Activated CD4-positive, alpha-beta T cell treated with anti-CD3 and anti-CD28 coated beads, Interleukin-2, Interleukin-4, amounts not matched to agents 100 ng/mL and 50 ng/mL, durations not matched to agents 16 hours and 8 hours (primary cell): ENCODE measurements around the gene KRT6C.
"Not testable (repeated sequence)": the region's sequence is repeated elsewhere in the genome, so short reads cannot be mapped to it uniquely, and the experiment has no call there.

Source experiments
- DNase-seq: peaks from one replicate; pipeline ENCODE4 v3.0.0-alpha.2; 2020; ENCODE audit warnings: low spot score

KRT6C gene

DNA sequence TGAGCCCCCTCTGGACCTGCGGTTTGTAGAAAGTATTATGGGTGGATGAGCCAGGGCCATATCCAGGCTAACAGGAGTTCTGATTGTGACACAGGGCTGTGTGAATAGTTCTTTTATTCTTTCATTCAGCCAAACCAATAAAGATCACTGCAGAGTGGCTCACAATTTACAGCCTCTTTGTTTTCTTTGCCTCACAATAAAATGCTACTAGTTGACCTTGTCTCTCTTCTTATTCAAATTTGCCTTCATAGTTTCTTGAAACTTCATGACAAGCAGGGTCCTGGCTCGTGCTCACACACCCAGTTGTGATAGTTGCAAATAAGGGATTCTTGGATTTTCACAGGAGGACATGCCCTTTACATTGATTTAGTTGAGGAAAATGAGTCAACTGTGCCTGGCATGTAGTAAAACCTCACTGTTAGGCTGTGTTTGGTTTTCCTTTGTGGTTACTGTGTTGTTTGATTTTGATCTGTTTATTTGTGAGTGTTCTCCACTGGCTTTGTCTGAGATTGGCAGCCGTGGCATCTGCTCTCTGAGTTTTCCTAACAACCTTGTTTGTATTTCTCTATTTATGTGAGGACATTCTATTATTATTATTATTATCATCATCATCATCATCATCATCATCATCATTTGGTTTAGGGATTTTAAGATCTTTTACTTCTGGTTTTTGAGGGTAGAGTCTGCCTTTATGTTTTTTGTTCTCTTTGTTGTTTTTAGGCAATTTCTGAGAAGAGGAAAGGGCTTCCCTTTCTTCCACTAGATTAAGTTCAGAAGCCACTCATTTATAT lies 19.0 kb downstream of the KRT6C start:
- no peak for DNase-seq

DNA sequence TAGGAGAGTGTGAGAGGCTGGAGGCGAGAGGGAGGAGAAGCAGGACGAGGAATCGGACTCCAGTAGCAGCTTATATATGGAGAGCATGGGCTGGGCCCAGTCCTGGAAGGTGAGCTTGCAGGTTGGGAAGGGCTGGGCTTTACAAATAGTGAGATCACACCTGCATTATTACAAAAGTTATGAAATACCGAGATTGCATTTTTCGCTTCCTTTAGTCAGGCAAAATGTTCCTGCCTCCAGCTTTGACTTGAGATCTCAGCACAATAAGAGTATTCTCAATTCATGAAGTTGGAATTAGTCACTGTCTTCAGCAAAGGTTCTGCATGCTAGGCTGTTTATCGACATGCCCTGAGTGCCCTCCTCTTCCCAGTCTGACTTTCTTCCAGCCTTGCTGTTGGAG lies 21.5 kb downstream of the KRT6C start, which contains the start of gene KRT6B:
Gene KRT6B (minus strand): TSS at position 46 of the 400 bp plus-strand sequence. CDS start 68 bp downstream, outside the sequence.
- DNase-seq, result no peak

GRCh38 chr12:52448228-52448627 lies 25.4 kb downstream of the KRT6C start:
- DNase-seq, result no peak

DNA sequence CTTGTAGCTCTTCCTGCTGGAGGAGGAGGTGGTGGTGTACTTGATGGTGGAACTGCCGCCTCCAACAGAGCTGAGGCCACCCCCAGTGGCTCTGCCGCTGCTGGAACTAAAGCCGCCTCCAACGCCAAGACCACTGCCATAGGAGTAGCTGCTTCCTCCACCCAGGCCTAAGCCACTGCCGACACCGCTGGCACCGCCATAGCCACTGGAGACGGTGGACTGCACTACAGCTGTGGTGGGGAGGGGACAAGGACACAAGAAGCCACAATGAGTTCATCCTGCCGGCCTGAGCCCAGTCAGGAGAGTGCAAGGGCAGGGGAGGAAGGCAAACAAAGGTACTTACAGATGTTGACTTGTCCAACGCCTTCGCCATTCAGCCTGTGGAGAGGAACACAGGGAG lies 26.4 kb downstream of the KRT6C start:
- DNase-seq, result not testable (repeated sequence)

- no peak for DNase-seq
These were observed 27.1 kb downstream of the KRT6C start for GRCh38 chr12:52446367-52447045.

DNA sequence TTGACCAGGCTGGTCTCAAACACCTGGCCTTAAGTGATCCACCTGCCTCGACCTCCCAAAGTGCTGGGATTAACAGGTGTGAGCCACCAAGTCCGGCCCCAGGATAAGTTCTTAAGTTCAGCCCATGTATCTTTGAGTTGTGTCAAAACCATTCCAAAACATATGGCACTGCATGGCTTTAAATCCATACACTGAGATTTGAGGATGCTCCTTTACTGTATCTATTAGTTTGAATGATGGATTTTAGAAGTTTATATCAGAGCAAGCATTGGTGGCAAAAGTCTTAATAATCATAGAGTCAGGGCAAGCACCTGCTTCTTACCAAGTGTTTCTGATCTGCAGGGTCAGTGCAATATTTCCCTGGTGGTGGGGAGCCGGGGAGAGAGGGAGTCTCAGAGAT lies 27.7 kb downstream of the KRT6C start:
- no peak for DNase-seq

DNA sequence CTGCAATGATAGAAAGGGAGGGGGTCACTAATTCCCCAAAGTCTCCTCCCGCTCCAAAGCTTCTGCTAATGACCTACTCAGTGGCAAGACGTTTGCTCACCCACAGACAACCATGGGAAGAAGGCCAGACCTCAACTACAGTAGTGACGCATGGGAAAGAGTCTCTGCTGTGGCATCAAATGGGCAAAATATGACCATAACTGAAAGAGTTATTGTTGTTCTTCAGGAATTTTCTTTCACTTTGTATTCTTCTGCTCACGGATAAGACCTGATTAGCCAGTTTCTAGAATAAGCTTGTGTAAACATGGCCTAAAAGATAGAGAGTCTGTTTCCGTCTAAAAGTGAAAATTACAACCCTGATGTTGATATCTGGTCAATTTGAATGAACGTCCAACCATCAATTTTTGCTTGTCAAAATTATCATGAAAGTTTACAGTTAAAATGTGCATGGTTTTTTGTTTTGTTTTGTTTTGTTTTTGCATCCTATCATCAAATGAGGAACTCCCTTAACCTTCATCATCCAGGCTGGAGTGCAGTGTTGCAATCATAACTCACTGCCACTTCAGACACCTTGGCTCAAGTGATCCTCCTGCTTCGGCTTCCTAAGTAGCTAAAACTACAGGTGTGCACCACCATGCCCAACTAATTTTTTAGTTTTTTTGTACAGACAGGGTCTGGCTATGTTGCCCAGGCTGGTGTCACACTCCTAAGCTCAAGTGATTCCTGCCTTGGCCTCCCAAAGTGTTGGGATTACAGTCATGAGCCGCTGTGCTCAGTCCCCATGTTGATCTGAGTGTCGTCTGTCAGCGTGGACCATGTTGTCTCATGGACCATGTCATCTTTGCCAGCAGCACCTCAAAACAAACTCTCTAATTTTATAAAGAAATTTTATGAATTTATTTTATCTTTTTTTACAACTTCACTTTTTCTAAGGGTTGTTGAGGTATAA lies 28.7 kb downstream of the KRT6C start:
- DNase-seq, result no peak

GRCh38 chr12:52443966-52444365 lies 29.6 kb downstream of the KRT6C start:
- DNase-seq, result no peak

DNA sequence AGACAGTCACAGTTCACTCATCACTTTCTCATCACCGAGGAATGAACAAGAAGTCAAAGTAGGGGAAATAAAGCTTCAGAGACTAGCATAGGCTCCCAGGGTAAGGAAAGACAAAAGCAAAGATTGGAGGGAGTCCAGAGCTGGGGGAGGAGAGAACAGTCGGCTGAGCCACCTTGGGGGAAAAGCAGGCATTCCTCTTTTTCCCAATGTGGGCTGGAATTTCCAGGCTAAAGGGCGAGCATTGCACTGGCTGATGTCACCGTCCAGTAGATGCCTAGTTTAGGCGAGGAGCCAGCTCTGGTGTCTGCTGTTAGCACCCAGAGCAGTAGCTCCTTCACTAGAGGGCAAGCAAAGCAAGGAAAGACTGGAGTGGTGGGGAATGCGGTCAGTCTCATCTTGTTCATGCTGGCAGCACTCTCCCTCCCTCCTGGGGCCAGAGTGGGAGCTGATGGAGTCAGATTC lies 31.0 kb downstream of the KRT6C start:
- DNase-seq, result no peak

- DNase-seq, result no peak
These were observed 32.2 kb downstream of the KRT6C start for GRCh38 chr12:52441320-52441911.

DNA sequence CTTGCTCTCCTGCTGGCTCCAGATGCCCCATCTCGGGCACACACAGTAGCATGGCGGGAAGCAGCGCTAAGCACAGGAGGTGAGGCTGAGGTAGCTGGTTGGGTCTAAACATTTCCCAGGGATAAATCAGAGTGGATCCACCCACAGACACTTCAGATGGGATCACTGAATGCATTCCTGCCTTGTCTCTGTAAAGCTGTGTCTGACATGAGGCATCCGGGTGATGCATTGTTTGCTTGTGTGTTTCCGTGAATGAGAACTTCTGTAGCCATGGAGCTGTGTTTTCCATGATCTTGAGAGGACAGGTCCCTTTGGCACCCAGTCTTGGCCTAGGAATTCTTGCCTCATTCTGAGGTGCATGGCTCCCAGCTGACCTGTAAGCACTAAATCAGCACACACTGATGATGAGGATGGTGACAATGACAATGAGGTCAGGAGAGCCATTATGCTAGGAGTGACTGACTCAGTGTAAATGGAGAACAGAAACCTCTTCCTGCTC lies 32.7 kb downstream of the KRT6C start:
- DNase-seq, result no peak

DNA sequence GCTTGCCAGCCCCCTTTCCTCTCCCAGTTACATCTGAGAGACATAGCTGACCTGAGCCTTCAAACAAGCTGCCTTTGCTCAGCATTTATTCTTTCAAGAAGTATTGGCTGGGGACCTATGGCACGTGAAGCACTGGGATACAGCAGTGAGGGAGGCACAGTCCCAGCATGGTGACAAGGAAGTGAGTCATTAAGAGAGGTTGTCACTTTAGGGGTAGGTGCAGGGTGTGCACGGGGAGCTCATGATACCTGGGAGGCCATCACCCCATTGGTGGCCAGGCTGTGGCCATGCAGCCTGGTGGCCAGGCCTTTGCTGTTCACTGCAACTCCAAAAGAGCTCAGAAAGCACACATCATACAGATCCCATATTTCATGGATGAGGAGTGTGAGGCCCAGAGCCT lies 33.8 kb downstream of the KRT6C start:
- no peak for DNase-seq

- DNase-seq, result no peak
These were observed 34.2 kb downstream of the KRT6C start for GRCh38 chr12:52439420-52439819.

DNA sequence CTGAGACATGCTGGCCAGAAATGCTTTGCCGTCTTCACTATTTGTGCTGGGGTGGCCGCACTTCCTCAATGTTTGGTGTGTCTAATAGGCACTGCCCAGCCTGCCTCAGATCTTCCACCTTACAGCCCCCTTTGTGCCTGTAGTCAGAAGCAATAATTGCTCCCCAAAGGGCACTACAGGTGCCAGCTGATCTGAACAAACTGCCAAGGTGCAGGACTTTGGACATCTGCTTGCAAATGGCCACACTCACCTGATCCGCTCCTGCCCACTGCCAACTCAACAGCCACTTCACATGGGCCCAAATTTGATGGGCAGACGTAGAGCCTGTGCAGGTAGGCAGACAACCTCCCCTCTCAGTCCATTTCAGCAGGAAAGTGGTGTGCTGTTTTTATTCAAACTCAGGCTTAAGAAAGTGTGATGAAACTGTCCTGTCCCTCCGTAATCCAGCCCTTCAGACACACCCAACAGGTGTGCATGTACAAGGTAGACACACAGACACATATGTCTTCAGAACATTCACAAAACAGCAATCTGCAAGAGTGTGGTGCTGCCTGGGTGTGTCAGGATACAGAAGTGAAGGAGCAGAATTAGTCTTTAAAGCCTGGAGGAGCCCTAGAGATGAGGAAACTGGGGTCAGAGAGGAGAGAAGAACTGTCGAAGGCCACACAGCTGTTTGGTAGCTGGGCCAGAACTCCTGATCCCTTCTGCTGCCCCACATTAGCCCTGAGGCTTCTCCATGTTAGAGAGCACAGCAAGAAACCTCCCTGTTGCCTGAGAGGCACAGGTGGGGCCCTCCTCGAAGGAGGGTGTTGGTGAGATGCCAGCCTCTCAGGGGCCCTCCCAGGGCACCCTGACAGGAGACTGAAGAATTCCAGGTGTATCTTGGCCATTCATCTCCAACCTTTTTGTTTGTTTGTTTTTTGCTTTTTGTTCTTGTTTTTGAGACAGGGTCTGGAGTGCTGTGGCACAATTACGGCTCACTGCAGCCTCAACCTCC lies 35.0 kb downstream of the KRT6C start:
- DNase-seq, result no peak

DNA sequence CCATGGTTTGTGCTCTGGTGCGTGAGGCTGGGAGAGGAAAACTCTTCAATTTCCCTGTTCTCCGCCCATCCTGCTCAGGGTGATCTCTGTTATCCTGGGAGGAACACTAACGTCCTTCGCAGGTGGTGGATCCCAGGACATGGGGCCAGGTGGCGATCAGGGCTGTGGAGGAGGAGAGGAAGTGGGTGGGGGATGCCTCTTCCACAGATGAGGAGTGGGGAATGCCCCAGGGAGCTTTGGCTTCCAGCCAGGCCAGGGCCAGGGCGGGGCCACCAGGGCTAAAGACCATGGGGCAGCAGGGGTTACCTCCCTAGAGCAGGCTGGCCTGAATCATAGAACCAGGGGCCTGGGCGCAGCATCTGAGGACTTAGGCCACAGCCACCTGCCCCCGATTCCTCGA lies 36.1 kb downstream of the KRT6C start:
- no peak for DNase-seq

- DNase-seq, result no peak
These were observed 36.7 kb downstream of the KRT6C start for GRCh38 chr12:52436828-52437474.

DNA sequence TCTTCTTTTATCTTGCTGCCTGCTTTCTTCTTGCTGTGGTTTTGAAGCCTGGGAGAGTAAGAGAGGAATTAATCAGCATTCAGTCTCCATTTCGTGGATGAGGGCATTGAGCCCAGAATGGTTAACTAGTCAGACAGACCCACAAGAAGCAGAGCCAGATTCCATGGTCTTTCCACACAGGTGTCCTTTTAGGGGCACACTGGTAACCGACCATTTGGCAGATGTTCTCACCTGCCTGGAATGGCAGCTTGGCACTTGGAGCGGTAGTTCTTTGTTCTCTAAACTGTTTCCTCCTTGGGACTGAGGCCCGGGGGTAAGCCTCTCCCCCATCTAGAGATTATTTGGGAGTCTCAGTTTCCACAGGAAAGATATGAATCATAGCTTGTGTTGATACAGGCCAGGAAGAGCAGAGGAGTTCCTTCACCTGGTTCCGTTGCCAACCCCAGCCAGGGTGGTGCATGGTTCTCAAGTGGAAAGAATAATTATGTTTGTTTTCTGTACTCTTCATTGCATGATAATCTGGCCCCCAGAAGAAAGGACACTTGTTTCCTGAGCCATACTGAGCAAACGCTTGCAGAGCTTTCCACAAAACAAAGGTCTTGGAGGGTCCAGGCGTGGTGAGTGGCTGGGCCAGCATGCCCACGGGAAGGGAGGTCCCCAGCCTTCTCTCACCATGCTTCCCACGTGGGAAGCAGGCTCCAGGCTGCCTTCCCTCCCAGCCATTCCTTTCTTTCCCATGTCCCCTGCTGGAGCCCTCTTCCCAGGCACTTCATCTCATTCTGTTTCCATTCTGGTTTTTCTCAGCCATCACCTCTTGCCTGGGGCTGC lies 37.4 kb downstream of the KRT6C start:
- DNase-seq, result no peak

- no peak for DNase-seq
These were observed 38.0 kb downstream of the KRT6C start for GRCh38 chr12:52435659-52435999.
